Sigmoid colon (tissue), 4 donors: ENCODE measurements around the gene VGLL3.

Experiments
- POLR2A ChIP-seq, 2 donors: fragments of 450-650 bp; IDR thresholded peaks; one replicate each; pipeline ENCODE4 v1.6.1; 2016; ENCODE audit warnings: antibody characterized with exemption in 2 of 2, mild to moderate bottlenecking in 2 of 2, moderate library complexity in 2 of 2
- POLR2AphosphoS5 ChIP-seq, 4 donors: sonication (generic); formaldehyde crosslinking; IDR thresholded peaks; one replicate each; pipeline ENCODE4 v1.6.1; 2017; ENCODE audit warnings: antibody characterized with exemption in 4 of 4

DNA sequence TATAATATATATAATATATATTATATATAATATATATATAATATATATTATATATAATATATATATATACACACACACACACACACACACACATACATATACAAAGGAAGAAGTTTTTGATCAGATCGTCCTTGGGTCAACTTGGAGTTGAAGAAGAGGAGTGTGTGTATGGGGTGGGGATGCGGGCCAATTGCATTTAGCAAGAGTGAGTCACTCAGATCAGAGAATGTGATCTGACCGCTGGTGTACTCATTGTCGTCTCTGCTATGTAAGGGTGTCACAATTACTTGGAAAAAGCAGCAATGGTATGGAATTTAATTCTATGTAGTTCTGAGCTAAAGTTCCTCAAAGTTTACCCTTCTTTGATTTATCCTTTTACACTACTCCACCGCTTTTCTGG is 4.6 kb upstream of the VGLL3 start:
- TF ChIP-seq POLR2AphosphoS5 (IDR thresholded peaks at IDR 0.05) (no peak), POLR2A (IDR thresholded peaks at IDR 0.05) (no peak)
